Sigmoid colon (tissue), 4 donors: ENCODE measurements around the gene PHKB.

Experiments
- CTCF ChIP-seq, 4 experiments: fragments of 450-650 bp in 3 of 4; fragments of 200-600 bp in 1 of 4; IDR thresholded peaks; one replicate each; pipeline ENCODE4 v1.5.1; 2016 to 2019; ENCODE audit warnings: antibody characterized with exemption in 4 of 4, mild to moderate bottlenecking in 3 of 4, moderate library complexity in 2 of 4
- EP300 ChIP-seq, 4 donors: sonication (generic); formaldehyde crosslinking; IDR thresholded peaks; one replicate each; pipeline ENCODE4 v1.6.1; 2017; ENCODE audit warnings: antibody characterized with exemption in 4 of 4
- POLR2A ChIP-seq, 2 donors: fragments of 450-650 bp; IDR thresholded peaks; one replicate each; pipeline ENCODE4 v1.6.1; 2016; ENCODE audit warnings: antibody characterized with exemption in 2 of 2, mild to moderate bottlenecking in 2 of 2, moderate library complexity in 2 of 2
- POLR2AphosphoS5 ChIP-seq, 4 donors: sonication (generic); formaldehyde crosslinking; IDR thresholded peaks; one replicate each; pipeline ENCODE4 v1.6.1; 2017; ENCODE audit warnings: antibody characterized with exemption in 4 of 4

GRCh38 chr16:47578033-47578432 lies 116.9 kb downstream of the PHKB start:
- TF ChIP-seq POLR2AphosphoS5 (IDR thresholded peaks at IDR 0.05): no peak
- TF ChIP-seq POLR2A (IDR thresholded peaks at IDR 0.05): no peak
- no peak for TF ChIP-seq CTCF (IDR thresholded peaks at IDR 0.05)
- TF ChIP-seq EP300 (IDR thresholded peaks at IDR 0.05): no peak
